ENCODE data around the gene PDRG1.
"Not testable (repeated sequence)": the region's sequence is repeated elsewhere in the genome, so short reads cannot be mapped to it uniquely, and the experiment has no call there.

The PDRG1 gene

GRCh38 chr20:31951203-31951529 is 680 bp downstream of the PDRG1 start:
- Histone ChIP-seq H3K4me1 (ENCODE audit: insufficient read depth, low read length) (no peaks in the 10 kb centered on the region), H3K9ac (ENCODE audit: low read depth, low read length) (peak overlapping the region; percentile 93), H3K36me3 (ENCODE audit: insufficient read depth, low read length) (peaks cover 19% of the 10 kb centered on the region; the same call in 1 of the 2 replicates), H3K9me3 (ENCODE audit: control insufficient read depth, insufficient read depth, low read length) (no peaks in the 10 kb centered on the region)

DNA sequence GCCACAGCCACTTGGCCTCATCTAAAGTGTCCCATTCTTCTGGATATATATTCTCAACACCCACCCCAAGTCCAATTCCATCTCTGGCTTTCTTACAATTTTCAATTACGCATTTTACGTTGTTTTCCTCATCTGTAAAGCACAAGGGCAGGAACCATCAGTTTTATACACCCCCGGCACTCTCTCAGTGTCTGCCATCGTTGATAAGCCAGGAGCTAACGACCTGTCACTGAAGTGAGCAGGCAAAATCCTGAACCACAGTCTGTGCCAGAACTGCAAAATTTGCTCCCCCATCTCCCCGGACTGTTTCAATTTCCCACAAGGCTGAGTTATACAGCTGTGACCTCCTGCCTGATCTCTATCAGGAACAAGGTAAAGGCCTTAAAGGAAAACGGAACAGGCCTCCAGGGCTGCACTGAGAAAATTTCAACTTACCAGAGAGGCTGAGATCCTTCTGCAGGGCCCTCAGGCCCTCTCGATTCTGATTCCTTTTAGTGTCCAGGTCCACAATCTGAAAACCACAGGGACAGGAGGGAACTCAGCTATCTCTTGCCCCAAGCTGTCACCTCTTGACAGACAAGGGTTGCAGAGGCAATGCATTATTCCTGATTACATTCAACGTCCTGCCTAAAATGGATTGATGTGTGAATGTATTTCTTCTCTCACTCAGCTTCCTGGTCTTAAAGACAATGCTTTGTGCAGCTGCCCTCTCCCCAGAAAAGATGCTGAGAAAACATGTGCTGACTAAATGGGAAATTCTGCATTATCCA is 1.8 kb downstream of the PDRG1 start:
- Histone ChIP-seq H3K9me3 (ENCODE audit: control insufficient read depth, insufficient read depth, low read length) (no peaks in the 10 kb centered on the region), H3K9ac (ENCODE audit: low read depth, low read length) (no peak overlapping the region), H3K4me1 (ENCODE audit: insufficient read depth, low read length) (no peaks in the 10 kb centered on the region), H3K36me3 (ENCODE audit: insufficient read depth, low read length) (peaks cover 19% of the 10 kb centered on the region; the same call in 1 of the 2 replicates)

DNA sequence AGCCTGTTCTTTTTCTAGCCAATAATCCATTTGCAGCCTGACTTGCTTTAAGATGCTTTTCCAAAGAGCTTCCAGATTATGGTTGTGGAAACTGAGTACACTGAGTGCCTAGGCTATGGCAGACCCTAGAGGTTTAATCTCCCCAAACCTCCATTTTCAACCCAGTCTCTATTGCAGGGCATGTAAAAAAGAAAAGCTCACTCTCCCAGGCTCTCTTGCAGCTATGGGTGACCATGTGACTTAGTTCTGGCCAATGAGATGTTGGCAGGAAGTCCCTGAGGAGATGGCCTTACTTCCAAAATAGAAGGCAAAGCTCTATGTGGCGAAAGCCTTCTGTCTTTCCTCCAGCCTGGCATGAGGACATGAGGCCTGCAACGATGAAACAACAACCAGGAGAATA is 3.8 kb downstream of the PDRG1 start:
- H3K36me3 ChIP-seq (ENCODE audit: insufficient read depth, low read length): peaks cover 24% of the 10 kb centered on the region; the same call in 1 of the 2 replicates
- H3K9me3 ChIP-seq (ENCODE audit: control insufficient read depth, insufficient read depth, low read length): no peaks in the 10 kb centered on the region
- H3K4me1 ChIP-seq (ENCODE audit: insufficient read depth, low read length): no peaks in the 10 kb centered on the region
- H3K9ac ChIP-seq (ENCODE audit: low read depth, low read length): no peak overlapping the region

DNA sequence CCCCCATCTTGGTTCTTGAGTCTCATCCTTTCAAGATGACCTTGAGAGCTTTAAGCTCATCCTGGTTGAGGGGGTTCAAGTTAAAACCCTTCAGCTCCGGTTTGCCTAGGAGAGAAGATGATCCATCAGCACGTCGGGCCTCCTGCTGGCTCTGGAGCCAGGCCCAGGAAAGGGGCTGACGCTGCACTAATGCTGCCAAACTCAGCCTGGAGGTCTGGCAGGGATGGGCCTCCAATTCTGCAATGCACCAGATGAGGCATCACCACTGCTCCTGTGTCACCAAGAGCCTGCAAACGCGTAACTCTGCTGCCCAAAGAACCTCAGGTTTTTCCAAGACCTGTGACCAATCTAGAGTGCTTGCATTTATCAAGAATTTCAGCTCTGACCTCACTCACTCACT is 6.1 kb downstream of the PDRG1 start:
- Histone ChIP-seq H3K36me3 (ENCODE audit: insufficient read depth, low read length) (peaks cover 24% of the 10 kb centered on the region; the same call in 1 of the 2 replicates), H3K4me1 (ENCODE audit: insufficient read depth, low read length) (no peaks in the 10 kb centered on the region), H3K9ac (ENCODE audit: low read depth, low read length) (no peak overlapping the region), H3K9me3 (ENCODE audit: control insufficient read depth, insufficient read depth, low read length) (no peaks in the 10 kb centered on the region)

- no peak overlapping the region for H3K9ac ChIP-seq (ENCODE audit: low read depth, low read length)
- H3K9me3 ChIP-seq (ENCODE audit: control insufficient read depth, insufficient read depth, low read length): no peaks in the 10 kb centered on the region
- H3K36me3 ChIP-seq (ENCODE audit: insufficient read depth, low read length): peaks cover 24% of the 10 kb centered on the region; the same call in 1 of the 2 replicates
- H3K4me1 ChIP-seq (ENCODE audit: insufficient read depth, low read length): no peaks in the 10 kb centered on the region
Observed at GRCh38 chr20:31945319-31945718, 6.5 kb downstream of the PDRG1 start.

- Histone ChIP-seq H3K4me1 (ENCODE audit: insufficient read depth, low read length) (no peaks in the 10 kb centered on the region), H3K36me3 (ENCODE audit: insufficient read depth, low read length) (peaks cover 13% of the 10 kb centered on the region; the same call in 1 of the 2 replicates)
Observed at GRCh38 chr20:31943052-31943471, 8.8 kb downstream of the PDRG1 start.

GRCh38 chr20:31939661-31940060 is 12.2 kb downstream of the PDRG1 start:
- H3K9me3 ChIP-seq (ENCODE audit: control insufficient read depth, insufficient read depth, low read length): no peaks in the 10 kb centered on the region
- no peak overlapping the region for H3K9ac ChIP-seq (ENCODE audit: low read depth, low read length)
- H3K4me1 ChIP-seq (ENCODE audit: insufficient read depth, low read length): no peaks in the 10 kb centered on the region
- 0 out of 2 replicates have a peak, but pooled peaks cover 1% of the 10 kb centered on the region for H3K36me3 ChIP-seq (ENCODE audit: insufficient read depth, low read length)

More at GRCh38 chr20:31943052-31943471, 8.8 kb downstream of the PDRG1 start:
- Histone ChIP-seq H3K9me3 (ENCODE audit: control insufficient read depth, insufficient read depth, low read length) (no peaks in the 10 kb centered on the region), H3K9ac (ENCODE audit: low read depth, low read length) (no peak overlapping the region)

DNA sequence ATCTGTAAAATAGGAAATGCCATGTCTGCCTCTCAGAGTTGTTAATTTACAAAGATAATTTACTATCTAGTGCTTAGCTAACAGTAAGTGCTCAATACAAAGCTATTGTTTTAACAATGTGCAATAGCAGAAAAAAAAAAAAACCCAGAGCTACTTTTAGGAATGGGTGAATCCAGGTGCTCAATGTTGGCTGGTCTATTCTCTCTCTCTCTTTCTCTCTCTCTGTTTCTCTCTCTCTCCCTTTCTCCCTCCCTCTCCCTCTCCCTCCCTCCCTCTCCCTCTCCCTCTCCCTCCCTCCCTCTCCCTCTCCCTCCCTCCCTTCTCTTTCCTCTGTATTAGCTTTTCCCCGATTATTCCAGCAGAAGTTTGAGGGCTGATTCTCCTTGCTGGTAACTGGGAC is 14.0 kb downstream of the PDRG1 start:
- H3K36me3 ChIP-seq (ENCODE audit: insufficient read depth, low read length): no peaks in the 10 kb centered on the region
- no peak overlapping the region for H3K9ac ChIP-seq (ENCODE audit: low read depth, low read length)

DNA sequence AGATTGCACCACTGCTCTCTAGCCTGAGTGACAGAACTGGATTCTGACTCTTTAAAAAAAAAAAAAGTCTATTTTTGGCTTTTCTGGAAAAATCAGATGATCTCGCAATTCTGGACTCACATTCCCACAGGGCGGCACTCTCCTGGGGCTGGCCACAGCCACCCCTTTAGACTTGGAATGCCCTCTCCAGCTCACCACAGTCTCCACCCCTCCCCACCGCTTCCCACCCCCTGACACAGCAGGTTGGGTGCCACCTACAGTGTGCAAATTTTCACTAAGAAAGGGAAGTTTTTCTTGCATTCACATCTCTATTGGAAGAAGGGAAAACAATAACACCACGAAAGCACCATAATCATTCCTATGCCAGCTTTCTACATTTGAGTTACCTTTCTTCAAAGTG is 15.4 kb downstream of the PDRG1 start:
- Histone ChIP-seq H3K36me3 (ENCODE audit: insufficient read depth, low read length) (no peaks in the 10 kb centered on the region), H3K9me3 (ENCODE audit: control insufficient read depth, insufficient read depth, low read length) (no peaks in the 10 kb centered on the region), H3K4me1 (ENCODE audit: insufficient read depth, low read length) (no peaks in the 10 kb centered on the region), H3K9ac (ENCODE audit: low read depth, low read length) (no peak overlapping the region)

More for the DNA sequence above, 14.0 kb downstream of the PDRG1 start:
- no peaks in the 10 kb centered on the region for H3K9me3 ChIP-seq (ENCODE audit: control insufficient read depth, insufficient read depth, low read length)
- H3K4me1 ChIP-seq (ENCODE audit: insufficient read depth, low read length): no peaks in the 10 kb centered on the region

DNA sequence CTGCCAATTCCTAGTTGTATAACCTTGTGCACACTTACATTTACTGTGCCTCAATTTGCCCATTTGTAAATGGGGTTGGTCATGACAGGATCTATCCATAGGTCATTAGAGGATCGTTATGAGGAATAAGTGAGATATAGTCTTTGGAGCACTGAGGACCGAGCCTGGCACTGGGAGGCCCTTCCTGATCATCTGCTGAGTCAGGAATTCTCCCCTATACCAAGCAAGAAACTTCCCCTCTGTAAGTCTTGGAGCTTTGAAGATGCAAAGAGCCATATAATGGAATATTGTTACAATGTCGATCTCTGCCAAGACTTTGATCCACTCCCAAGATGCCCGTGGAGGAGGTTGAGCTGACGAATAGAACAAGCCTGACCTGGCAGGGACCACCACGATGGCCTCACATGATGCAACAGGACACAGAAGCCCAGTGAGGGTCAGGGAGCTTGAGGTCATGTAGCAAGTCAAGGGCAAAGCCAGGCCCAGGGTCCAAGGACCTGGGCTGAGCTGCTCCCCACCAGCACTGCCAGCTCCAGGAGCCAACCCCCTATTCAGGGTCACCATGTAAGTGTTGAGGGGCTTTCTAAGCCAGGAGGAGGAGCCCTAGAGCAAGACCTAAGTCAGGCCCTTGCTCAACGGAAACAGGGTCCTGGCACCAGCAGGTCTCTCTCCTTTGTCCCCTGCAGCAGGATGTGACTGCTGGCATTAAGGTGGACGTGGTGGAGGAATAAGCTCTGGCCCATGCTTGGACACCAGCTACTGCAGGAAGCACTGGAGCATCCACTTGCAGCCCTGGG is 16.7 kb downstream of the PDRG1 start:
- no peaks in the 10 kb centered on the region for H3K4me1 ChIP-seq (ENCODE audit: insufficient read depth, low read length)
- H3K36me3 ChIP-seq (ENCODE audit: insufficient read depth, low read length): no peaks in the 10 kb centered on the region
- no peaks in the 10 kb centered on the region for H3K9me3 ChIP-seq (ENCODE audit: control insufficient read depth, insufficient read depth, low read length)
- no peak overlapping the region for H3K9ac ChIP-seq (ENCODE audit: low read depth, low read length)

DNA sequence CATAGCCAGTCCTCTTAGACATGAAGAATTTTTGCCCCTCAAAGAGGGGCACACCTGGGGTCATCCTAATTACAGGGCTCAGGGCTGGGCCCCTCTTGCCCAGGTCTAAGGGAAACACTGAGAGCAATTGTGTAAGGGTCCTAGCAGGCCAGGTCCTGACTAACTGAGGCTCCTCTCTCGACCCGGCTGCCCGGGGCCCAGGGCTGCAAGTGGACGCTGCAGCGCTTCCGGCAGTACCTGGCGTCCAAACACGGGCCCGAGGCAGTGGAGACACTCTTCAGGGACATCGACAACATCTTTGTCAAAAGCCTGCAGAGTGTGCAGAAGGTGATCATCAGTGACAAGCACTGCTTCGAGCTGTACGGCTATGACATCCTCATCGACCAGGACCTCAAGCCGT is 17.4 kb downstream of the PDRG1 start:
- no peaks in the 10 kb centered on the region for H3K36me3 ChIP-seq (ENCODE audit: insufficient read depth, low read length)
- no peaks in the 10 kb centered on the region for H3K9me3 ChIP-seq (ENCODE audit: control insufficient read depth, insufficient read depth, low read length)
- H3K4me1 ChIP-seq (ENCODE audit: insufficient read depth, low read length): no peaks in the 10 kb centered on the region
- H3K9ac ChIP-seq (ENCODE audit: low read depth, low read length): no peak overlapping the region

- H3K9ac ChIP-seq (ENCODE audit: low read depth, low read length): no peak overlapping the region
- H3K36me3 ChIP-seq (ENCODE audit: insufficient read depth, low read length): no peaks in the 10 kb centered on the region
- H3K9me3 ChIP-seq (ENCODE audit: control insufficient read depth, insufficient read depth, low read length): no peaks in the 10 kb centered on the region
- H3K4me1 ChIP-seq (ENCODE audit: insufficient read depth, low read length): no peaks in the 10 kb centered on the region
Observed at GRCh38 chr20:31933698-31934097, 18.1 kb downstream of the PDRG1 start.

GRCh38 chr20:31930779-31931178 is 21.1 kb downstream of the PDRG1 start:
- Histone ChIP-seq H3K4me1 (ENCODE audit: insufficient read depth, low read length) (no peaks in the 10 kb centered on the region), H3K9me3 (ENCODE audit: control insufficient read depth, insufficient read depth, low read length) (no peaks in the 10 kb centered on the region)

DNA sequence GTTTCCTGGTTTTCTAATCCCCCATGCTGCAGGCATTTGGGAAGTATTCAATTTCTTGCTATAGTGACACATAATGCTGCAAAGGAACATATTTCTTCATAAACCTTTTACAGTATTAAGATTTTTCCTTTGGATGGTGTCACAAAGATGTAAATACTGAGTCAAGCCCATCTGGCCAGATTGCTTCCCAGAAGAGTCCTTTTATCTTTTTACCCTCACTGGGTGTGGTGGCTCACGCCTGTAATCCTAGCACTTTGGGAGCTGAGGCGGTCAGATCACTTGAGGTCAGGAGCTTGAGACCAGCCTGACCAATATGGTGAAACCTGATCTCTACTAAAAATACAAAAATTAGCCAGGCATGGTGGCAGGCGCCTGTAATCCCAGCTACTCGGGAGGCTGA is 22.2 kb downstream of the PDRG1 start:
- not testable (repeated sequence) for H3K9ac ChIP-seq (ENCODE audit: low read depth, low read length); H3K9me3 ChIP-seq (ENCODE audit: control insufficient read depth, insufficient read depth, low read length); H3K4me1 ChIP-seq (ENCODE audit: insufficient read depth, low read length); H3K36me3 ChIP-seq (ENCODE audit: insufficient read depth, low read length)

More at GRCh38 chr20:31930779-31931178, 21.1 kb downstream of the PDRG1 start:
- Histone ChIP-seq H3K36me3 (ENCODE audit: insufficient read depth, low read length) (no peaks in the 10 kb centered on the region), H3K9ac (ENCODE audit: low read depth, low read length) (no peak overlapping the region)
